ENCODE data around the gene ARID1B. TPM values are rescaled to one million over a fixed set of nuclear protein-coding genes. Genes with fewer than 3 reads are reported as not detected.

The ARID1B gene
- total and polyA plus RNA-seq, 12 donors: 13.3 to 85.6 (median 50.9) TPM

GRCh38 chr6:156971153-156971885, 194.1 kb downstream of the ARID1B start:
- TF ChIP-seq POLR2A (IDR thresholded peaks at IDR 0.05) (no peak), CTCF (IDR thresholded peaks at IDR 0.05) (no peak)
- no peak overlapping the region for H3K27ac ChIP-seq
- H3K4me3 ChIP-seq: no peak overlapping the region
- no peaks in the 10 kb centered on the region for H3K9me3 ChIP-seq (replicated peaks in 1 of 3)
- no peaks in the 10 kb centered on the region for H3K27me3 ChIP-seq
- WGBS, 4 donors: 74 to 76% (median 75%) methylated on average over 7 of the region's 7 CpGs
- no peak for DNase-seq
- intact Hi-C loops (cut with DNase I): no loop called here
- peaks cover 4 to 13% of the 10 kb centered on the region in 2 donors for H3K4me1 ChIP-seq (replicated peaks in 1 of 2)
- H3K36me3 ChIP-seq (replicated peaks in 1 of 2): no peaks in the 10 kb centered on the region

GRCh38 chr6:156972145-156972544, 195.0 kb downstream of the ARID1B start:
- intact Hi-C loops (cut with DNase I): no loop called here
- H3K9me3 ChIP-seq (replicated peaks in 1 of 3): no peaks in the 10 kb centered on the region
- DNase-seq: no peak
- H3K4me3 ChIP-seq: no peak overlapping the region
- peaks cover 8 to 18% of the 10 kb centered on the region in 2 donors for H3K4me1 ChIP-seq (replicated peaks in 1 of 2)
- TF ChIP-seq CTCF (IDR thresholded peaks at IDR 0.05) (no peak), POLR2A (IDR thresholded peaks at IDR 0.05) (no peak)
- H3K36me3 ChIP-seq (replicated peaks in 1 of 2): no peaks in the 10 kb centered on the region
- no peaks in the 10 kb centered on the region for H3K27me3 ChIP-seq
- WGBS, 4 donors: 68 to 87% (median 79%) methylated on average over 3 of the region's 3 CpGs
- no peak overlapping the region for H3K27ac ChIP-seq

GRCh38 chr6:156974830-156975261, 197.7 kb downstream of the ARID1B start:
- Histone ChIP-seq H3K9me3 (replicated peaks in 1 of 3) (no peaks in the 10 kb centered on the region), H3K4me3 (no peak overlapping the region), H3K36me3 (replicated peaks in 1 of 2) (no peaks in the 10 kb centered on the region), H3K27ac (no peak overlapping the region), H3K4me1 (replicated peaks in 1 of 2) (peaks cover 10 to 38% of the 10 kb centered on the region in 2 donors), H3K27me3 (no peaks in the 10 kb centered on the region)
- WGBS, 4 donors: 91 to 99% (median 97%) methylated on average over 2 of the region's 2 CpGs
- DNase-seq: no peak
- no peak for TF ChIP-seq CTCF (IDR thresholded peaks at IDR 0.05)
- intact Hi-C loops (cut with DNase I): no loop called here

- H3K36me3 ChIP-seq (replicated peaks in 1 of 2): no peaks in the 10 kb centered on the region
- H3K4me1 ChIP-seq (replicated peaks in 1 of 2): peaks cover 10 to 38% of the 10 kb centered on the region in 2 donors
- WGBS, 4 donors: 91 to 98% (median 95%) methylated on average over 4 of the region's 4 CpGs
- H3K9me3 ChIP-seq (replicated peaks in 1 of 3): no peaks in the 10 kb centered on the region
- H3K27ac ChIP-seq: no peak overlapping the region
- no peak for TF ChIP-seq POLR2A (IDR thresholded peaks at IDR 0.05)
- TF ChIP-seq CTCF (IDR thresholded peaks at IDR 0.05): no peak
- no peaks in the 10 kb centered on the region for H3K27me3 ChIP-seq
- intact Hi-C loops (cut with DNase I): no loop called here
- no peak overlapping the region for H3K4me3 ChIP-seq
- no peak for DNase-seq
Measured at GRCh38 chr6:156975414-156975813, 198.2 kb downstream of the ARID1B start.

Measured in adrenal gland (tissue), 12 donors.